Hematopoietic multipotent progenitor cell (in vitro differentiated cells): ENCODE results near the gene GPR153. TPM values are rescaled to one million over a fixed set of nuclear protein-coding genes. Genes with fewer than 3 reads are reported as not detected.
A peak's percentile ranks its signal among the peaks of the same experiment; 100 is the strongest.

ENCODE experiments used
- DNase-seq, 3 donors: peaks; one replicate each; pipeline ENCODE4 v3.0.0-alpha.2; 2011 to 2015; ENCODE audit warnings: low read depth in 2 of 3, low spot score in 2 of 3
- total RNA-seq: library from RNA; depleted of rRNA; stranded (reverse); fragments of >200 nt; gene quantifications from one replicate; pipeline ENCODE4 v1.2.3, GENCODE V29; 2012

The GPR153 gene
- total RNA-seq, 1 donor: 0.54 TPM

DNA sequence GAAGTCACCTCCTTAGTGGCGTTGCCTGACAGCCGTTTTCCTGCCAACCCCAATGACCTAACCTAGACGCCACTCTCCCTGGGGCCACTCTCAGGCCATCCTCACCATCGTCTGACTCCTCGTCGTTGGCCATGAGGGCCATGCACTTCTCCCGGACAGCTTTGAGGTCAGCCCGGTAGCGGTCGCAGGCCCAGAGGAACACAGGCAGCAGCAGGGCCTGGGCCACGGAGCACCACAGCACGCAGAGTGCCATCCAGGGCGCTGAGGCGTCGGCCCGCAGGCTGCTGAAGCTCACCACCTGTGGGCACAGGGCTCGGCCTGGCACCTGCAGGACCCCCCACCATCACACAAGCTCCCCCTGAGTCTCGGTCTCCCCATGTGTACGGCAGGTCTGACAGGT is 9.7 kb downstream of the GPR153 start:
- no peak for DNase-seq

DNA sequence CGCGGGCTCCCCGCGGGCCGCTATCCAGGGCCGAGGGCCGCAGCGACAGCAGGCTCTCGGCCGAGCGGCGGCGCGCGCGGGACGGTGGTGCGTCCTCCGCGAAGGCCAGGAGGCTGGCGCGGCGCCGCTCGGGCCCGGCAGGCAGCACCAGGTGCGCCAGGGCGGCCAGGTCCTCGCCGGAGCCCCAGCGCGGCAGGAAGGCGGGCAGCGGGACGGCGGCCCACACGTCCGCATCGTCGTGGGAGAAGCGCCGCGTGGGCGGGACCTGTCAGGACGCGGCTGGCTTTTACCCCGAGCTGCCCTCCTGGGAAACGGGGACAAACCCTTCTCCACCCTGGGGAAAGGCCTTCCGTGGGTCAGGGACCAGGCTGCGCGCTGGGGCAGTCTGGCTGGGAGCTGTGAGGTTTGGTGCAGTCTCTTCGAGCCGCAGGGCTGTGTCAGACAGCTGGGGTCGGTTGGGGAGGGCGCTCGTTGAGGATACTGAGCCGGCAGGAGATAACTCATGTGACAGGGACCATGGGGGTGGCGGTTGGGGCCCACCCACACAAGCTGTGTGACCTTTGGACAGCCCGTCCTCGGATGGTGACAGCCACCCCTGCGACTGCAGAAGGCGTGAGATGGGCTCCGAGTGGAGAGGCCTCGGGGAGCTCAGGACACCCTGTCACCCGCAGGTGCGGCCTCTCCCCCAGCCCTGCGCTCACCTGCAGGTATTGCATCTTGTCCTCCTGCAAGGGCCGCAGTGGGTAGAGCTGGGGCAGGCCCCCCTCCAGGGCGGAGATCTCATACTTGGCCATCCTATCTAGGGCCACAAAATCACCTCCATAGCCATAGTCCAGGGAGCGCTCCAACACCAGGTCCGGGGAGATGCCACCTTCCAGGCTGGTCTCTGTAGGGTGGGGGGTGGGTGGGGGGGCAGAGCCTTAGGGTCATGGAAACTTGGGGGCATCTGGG is 10.9 kb downstream of the GPR153 start:
- DNase-seq: no peak

DNA sequence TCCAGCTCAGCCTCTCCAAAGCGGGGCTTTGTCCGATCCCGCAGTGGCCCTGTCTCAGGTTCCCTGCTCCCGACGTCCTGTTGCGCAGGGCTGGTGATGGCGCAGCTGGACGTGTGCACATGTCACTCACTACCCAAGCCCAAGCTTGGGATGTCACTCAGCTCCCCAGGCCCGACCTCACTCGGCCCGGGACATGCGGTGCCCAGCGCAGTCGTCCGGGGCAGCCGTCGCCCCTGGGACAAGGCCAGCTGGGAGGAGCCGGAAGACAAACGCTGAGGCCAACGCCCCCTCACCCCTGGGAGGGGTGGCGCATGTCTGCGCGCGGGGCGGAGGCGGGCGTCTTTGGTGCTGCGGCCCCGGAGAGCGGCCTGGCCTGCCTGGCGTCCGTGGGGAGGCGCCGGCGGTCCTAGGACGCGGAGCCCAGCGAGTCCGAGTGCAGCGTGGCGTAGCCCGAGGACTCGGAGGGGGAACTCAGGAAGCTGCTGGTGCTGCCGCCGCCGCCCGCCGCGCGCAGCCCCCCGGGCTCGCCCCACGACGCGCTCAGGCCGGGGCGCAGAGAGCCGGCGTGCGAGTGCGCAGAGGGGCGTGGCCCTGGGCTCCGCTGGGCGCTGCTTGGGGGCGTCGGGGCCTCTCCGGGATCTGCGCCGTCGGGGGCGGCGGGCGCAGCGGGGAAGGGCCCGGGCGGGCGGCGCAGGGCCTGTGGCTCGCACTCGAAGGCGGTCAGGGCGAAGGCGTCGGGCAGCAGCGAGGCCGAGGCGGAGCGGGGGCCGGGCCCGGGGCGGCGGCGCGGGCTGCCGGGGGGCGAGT is 11.8 kb downstream of the GPR153 start:
- DNase-seq: peak in 1 of 3 donors; percentile 23

DNA sequence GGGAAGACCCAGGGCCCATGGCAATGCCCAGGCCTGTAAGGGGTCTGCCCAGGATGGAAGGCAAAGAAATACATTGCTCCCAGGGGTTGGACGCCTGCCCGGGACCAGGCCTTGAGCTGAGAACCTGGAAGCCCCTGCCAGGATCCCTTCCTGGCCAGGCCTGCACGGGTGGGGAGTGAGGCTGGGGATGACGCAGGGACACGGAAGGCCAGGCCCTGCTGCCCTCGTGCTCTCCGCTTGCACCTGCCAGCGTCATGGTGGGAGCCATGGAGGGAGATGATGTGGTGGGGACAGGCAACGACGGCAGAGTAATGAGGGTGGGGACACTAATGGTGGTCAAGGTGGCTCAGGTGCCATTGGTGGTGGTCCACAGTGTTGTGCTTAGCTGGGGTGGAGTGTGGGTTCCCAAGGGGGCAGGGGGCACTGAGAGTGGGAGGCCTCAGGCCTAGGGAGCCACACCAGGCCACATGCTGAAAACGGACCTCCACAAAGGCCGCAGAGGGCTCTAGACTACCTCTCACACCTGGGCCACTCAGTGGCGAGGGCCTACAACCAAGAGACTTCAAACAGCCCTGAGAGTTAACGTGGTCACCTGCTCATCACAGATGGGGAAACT is 12.6 kb downstream of the GPR153 start:
- DNase-seq: no peak

DNA sequence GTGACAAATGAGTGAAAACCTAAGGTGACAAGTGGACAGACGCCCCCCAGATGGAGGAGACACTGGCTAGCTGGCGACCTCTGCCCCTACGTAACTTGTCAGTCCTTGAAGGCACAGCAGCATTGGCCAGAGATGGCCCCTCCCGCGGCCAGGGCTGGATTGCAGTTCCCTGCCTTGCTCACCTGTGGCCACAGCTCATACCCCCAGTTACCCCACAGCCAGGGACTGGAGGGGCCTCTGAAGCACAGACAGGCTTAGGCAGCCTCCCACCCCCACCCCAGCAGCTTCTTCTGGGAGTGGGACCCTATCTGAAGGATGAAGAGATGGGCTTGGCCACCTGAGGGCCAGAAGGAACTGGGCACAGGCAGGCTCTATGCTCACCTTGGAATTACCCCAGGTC is 13.2 kb downstream of the GPR153 start:
- DNase-seq: no peak

DNA sequence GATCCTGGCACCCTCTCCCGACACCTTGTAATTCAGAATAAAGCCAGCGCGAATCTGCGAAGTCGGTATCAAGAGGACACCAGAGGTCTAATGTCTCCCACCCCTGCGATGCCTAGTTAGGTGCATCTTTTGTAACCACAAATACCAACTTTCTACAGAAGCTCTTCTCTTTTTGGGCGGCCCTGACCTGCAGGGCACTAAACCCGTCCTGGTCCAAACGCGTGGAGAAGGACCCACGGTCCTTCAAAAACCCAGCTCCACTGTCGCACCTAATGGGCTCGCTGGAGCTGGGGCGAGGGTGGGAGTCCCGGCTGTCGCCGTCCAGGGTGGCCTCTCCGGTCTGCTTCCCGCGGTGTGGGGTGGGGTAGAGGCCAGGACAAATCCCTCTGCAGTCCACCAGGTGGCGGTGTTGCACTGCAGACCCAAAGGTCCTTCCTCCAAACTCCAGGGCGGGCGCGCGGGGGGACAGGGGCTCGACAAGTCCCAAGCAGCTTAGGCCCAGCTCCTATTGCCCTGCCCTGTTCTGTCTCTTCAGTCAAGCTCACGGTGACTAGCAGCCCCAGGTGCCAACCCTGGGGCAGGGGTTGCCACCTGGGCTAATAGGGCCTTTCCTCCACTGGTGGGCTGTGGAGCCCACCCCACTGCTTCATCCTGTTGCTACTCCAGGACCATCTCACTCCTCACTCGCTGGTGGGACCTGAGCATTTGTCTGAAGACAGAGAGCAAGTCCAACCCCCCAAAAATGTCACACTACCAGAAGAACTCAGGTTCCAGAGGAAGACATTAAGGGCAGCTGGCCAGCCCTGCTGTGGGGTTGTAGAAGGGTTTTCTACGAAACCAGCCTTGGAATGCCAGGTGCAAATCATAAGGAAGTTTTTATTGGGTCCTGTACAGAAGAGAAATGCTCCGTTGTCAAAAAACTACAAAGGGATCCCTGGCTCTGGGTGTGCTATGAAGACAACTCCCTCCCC is 14.1 kb downstream of the GPR153 start:
- DNase-seq: peak; percentile 73 to 89 (median 82)

DNA sequence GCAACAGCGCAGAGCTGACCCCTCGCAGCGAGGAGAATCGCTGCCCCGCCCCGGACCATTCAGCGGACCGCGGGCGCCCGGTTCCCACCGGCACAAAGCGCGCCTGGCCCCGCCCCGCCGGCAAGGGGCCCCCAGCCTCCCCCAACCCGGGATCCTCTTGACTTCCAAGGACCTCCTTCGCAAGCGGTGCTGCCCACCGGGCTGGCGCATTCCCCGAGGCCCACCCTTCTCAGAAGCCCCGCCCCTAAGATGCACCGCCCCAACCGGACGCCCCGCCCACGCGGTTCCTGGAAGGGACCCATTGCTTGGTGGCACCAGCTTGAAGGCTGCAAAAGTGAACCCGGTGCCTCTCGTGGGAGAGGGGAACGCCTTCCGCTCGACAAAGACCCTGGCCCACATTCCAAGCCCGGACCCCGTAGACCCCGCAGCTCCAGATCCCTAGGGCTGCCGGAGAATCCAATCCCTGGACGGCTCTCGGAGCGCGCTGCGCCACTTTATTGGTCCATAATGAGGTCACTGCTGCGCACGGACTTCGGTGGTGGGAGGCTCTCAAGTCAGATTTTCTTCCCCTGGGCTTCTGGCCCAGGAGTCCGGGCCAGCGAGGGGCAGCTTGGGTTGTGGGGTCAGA is 14.9 kb downstream of the GPR153 start:
- no peak for DNase-seq

DNA sequence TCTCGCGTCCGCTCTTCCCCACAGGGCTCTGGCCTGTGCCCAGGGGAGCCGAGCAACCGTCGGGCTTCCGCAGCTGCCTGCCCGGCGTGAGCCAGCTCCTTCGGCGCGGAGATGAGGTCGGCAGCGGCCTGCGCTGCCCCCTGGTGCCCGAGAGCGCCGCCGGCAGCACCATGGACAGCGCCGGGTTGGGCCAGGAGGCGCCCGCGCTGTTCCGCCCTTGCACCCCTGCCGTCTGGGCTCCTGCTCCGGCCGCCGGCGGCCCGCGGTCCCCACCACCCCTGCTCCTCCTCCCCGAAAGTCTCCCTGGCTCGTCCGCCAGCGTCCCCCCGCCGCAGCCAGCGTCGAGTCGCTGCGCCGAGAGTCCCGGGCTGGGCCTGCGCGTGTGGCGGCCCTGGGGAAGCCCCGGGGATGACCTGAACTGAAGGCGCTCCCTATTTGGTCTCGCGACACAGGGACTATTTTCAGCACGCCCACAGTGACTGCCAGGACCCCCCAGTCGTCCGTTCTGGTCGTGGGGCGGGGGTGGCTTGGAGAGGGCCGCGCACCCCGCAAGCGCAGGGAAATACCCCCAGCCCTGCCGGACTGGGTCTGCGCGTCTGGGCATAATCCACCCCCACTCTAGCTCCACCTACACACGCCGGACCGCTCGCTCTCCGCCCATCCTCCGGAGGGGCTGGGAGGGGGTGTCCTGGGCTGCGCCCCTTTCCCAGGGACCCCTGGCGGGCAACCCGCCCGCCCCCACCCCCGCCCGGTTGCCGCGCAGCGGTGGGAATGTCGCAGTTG is 15.6 kb downstream of the GPR153 start:
- peak; percentile 77 to 86 (median 85) for DNase-seq

DNA sequence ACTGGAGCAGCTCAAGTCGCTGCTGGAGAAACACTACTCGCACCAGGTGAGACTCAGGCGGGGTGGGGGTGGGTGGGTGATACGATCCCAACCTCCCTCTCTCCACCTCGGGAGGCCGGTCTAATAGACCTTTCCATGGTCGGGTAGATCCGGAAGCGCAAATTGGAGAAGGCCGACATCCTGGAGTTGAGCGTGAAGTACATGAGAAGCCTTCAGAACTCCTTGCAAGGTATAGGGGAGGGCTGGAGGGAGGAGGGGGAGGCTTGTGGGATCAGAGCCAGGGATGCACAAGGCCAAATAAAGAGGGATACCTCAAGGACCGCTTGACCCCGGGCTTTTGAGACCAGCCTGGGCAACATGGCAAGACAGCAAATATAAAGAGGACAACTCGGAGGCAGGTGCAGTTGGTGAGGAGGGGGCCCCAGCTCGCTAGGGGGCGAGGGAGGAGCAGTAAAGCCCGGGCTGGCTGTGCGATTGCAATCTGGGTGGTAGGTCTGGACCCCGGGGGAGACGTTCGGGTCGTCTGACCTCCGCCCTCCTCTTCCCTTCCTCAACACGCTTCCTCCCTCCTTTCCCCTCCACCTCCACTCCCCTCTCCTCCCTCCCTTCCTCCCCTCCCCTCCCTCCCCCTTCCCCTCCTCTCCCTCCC is 16.4 kb downstream of the GPR153 start:
- no peak for DNase-seq

DNA sequence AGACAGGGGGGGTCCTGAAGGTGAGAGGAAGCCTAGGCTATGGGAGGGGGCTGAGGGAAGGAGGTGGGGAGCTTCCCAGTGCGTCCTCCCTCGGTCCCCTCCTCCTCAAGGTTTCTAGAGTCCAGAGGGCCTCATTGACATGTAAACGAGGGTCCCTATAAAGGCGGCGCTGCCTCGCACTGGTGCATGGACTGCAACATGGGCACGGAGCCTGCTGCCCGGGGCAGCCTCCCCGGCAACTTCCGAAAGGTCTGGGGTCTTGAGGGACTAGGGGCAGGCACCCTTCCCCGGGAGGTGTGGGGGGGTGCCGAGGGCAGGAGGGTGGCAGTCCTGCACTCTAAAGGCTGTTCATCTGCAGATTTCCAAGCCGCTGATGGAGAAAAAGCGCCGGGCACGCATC is 16.9 kb downstream of the GPR153 start, which contains the start of gene HES3:
TSS of gene HES3 (plus strand) at position 187 of the 400 bp plus-strand sequence. CDS start at position 374, 187 bp downstream.
- DNase-seq: no peak

DNA sequence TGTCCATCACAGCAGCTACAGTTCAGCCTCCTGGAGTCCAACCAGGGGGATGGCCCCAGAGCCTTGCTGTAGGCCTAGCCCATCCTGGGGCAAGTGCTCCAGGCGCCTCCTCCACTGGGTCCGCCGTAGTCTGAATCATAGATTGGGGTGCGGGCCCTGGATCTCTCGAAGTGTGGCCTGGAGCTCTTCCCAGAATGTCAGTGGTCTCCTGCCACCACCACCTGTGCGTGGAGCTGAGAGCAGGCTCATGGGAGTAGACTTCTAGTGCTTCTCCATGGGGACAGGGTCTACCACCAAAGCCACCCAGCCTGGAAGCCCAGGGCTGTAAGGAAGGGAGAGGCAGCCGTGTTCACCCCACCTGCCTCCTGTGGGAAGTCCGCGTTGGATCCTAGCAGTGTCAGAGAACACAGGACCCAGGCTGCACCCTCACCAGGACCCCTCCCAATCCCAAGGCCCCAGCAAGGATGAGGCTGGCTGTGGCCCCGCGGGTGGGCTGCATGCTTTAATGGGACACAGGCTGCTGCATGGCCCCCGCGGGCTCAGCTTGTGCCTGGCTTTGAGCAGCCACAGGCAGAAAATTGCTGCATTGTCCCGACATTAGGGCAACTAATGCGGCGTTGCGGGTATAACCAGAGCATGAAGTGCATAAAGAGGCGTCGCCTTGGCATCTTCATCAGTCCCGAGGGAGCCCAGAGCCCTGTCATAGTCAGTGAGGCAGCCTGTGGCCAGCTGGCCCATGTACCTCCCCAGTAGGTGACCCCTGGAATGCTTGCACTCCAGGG is 17.7 kb downstream of the GPR153 start:
- no peak for DNase-seq

DNA sequence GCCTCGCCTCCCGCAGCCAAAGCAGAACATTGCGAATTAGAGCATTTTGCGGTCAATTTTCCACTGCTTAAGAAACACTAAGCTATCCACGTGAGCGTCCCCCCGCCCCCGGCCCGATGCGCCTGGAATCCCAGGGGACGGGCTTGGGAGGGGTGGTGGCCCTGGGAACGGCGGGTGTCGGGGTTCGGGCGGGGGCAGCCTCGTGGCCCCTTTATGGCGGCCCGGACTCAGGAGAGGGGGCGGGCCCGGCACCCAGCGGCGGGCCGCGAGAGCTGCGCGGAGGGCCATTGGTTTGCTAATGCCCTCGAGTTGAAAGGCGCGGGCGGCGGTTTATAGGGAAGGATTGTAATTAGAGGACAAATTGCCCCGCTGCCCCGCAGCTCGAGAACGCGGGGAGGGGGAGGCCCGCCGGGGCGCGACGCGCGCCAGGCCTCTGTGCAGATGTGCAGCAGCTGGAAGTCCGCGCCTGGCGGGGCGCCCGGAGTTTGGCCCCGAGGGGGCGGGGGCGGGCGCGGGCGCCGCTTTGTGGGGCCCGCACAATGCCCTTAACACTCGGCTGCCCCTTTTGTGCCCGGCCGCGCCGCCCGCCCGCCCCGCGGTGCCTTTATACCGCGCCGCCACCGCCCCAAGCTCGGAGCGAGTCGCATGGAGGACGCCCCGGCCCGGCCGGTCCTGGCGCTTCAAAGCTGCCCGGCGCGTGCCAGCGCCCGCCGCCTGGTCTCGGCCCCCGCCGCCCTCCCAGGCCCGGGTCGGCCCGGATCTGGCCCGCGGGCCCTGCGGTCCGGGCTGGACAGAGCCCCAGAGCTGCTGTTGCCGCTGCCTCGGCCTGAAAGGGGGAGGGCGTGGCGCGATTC is 18.8 kb downstream of the GPR153 start:
- no peak for DNase-seq

DNA sequence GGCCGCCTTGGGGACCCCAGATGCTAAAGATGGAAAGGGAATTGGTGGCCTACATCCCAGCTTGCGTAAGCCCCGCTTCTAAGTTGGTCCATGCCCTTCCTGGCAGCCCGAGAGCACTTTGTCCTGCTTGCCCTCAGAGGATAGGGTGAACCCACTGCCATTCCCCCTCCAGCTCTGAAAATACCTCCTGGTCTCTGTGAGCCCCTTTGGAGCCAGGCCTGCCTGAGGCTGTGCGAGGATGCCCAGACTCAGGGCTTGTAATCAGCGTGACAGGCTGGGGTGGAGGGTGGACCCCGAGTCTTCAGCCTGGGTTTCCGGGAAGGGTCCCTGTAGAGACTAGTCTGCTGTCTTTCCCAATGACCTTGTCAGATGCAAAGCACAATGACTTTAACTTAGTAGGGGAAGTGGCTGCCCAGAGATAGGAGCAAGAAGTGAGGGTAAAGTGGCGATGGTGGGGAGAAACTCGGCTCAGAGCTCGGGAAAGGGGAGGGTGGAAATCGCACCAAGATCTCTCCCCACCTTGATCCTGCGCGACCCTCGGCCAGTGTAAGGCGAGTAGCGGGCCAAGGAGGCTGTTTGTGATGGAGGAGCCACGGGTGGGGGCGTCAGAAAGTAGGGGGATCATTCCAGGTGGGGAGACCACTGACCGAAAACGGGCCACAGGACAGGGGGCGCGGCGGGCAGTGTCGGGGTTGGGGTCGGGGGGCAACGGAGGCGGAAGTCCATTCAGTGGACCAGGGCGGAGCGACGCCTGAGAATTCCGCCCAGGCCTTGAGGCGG is 19.6 kb downstream of the GPR153 start:
- no peak for DNase-seq

DNA sequence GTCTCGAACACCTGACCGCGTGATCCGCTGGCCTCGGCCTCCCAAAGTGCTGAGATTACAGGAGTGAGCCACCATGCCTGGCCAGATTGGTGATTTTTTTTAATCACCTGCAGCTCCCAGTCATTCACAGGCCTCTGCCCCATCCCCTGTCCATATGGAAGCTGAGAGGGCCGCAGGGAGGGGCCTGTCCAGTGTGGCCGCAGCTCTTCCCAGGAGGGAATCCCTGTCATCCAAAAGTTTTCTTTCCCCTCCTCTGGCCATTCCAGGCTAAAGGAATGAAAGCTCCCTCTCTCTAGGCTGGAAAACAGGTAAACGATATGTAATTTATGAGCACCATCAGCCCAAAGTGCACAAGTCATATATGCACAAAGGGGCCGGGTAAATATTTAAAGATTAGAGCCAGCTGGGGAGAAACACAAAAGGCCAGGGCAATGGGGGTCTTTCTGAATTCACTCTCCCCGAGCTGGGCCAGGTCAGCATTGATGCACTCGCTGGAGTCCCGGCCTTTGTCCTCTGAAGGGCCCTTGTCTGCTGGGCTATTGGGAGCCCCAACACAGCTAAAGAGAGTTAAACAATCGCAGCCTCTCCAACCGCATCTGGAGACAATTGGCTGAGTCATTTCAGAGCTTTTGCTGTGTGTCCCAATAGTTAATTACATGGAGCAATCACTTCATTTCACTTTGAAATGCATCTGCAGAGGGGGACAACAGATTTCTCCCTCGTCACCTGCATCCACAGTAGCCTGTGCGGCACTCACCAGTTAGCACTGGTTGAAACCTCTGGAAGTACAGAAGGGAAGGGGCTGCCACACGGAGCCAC is 20.7 kb downstream of the GPR153 start:
- no peak for DNase-seq

DNA sequence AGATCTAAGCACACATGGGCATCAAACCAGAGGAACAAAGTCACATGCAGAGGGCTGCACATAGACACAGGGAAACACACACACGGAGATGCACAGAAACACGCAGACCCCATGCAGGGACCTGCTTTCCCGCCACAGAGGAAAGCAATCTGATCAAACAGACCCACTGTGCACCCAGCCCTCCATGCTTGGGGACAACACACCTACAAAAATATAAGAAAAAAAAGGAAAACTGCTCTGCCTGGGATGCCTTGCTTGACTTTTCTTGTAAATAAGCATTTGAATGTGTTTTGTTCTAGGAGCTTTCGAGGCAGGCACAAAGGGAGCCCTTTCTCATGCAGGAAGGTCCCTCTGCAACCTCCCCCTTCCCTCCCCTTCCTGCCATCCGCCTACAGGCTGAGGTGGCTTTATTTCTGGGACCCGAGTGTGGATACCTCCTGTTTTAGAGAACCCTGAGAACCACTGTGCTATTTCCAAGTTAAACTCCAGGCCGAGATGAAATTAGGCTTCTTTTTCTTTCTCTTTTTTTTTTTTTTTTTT is 21.6 kb downstream of the GPR153 start:
- no peak for DNase-seq
